ENCODE data around the gene PADI4. TPM values are rescaled to one million over a fixed set of nuclear protein-coding genes. Genes with fewer than 3 reads are reported as not detected.

The PADI4 gene
- total and polyA plus RNA-seq, 2 donors (not counting 1 experiment from before 2014, with no cell fraction given), result not detected

DNA sequence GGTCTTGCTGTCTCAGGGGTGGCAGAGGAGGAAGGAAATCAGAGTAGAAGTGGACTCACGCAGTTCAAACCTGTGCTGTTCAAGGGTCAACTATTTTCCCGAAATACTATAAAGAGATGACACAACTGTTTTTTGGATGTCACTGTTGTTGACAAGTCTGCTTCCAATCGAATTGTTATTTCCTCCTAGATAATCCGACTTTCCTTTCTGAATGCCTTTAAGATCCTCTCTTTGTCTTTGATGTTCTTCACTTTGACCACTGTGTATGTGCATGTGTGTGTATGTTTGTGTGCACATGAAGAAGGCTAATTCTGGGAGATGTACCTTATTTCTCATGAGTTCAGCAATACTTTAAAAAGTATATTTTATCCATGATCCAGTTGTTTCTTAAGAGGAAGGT lies 21.6 kb downstream of the PADI4 start:
- Histone ChIP-seq H3K27me3 (ENCODE audit: control insufficient read depth, insufficient read depth, low read length) (no peaks in the 10 kb centered on the region), H3K9ac (ENCODE audit: insufficient read depth, low read length) (no peak overlapping the region), H3K36me3 (ENCODE audit: control insufficient read depth, insufficient read depth, low read length) (no peaks in the 10 kb centered on the region), H3K27ac (ENCODE audit: insufficient read depth, low read length) (no peak overlapping the region), H3K4me2 (ENCODE audit: extremely low read depth, insufficient read depth, low read length) (no peak overlapping the region), H4K20me1 (ENCODE audit: control insufficient read depth, extremely low read depth, insufficient read depth, low read length) (no peaks in the 10 kb centered on the region), H3K9me3 (ENCODE audit: control insufficient read depth, insufficient read depth, low read depth, low read length) (no peaks in the 10 kb centered on the region), H3K4me1 (ENCODE audit: control insufficient read depth, extremely low read depth, insufficient read depth, low read length) (no peaks in the 10 kb centered on the region), H3K79me2 (ENCODE audit: control insufficient read depth, insufficient read depth, low read length) (no peaks in the 10 kb centered on the region), H3K4me3 (replicated peaks in 1 of 4; ENCODE audit: control extremely low read depth in 1 of 4, insufficient read depth in 1 of 4, low read depth in 3 of 4, low read length in 4 of 4) (no peak overlapping the region), H2AFZ (ENCODE audit: low read length) (no peak overlapping the region)
- DNase-seq (ENCODE audit: low read depth in 2 of 2), result no peak
- TF ChIP-seq CTCF (conservative IDR thresholded peaks at IDR 0.05 in 1 of 2, IDR thresholded peaks at IDR 0.05 in 1 of 2; ENCODE audit: low read depth in 1 of 2, low read length in 2 of 2) (no peak), EZH2 (IDR thresholded peaks at IDR 0.05; ENCODE audit: low read length, missing control alignments) (no peak)

DNA sequence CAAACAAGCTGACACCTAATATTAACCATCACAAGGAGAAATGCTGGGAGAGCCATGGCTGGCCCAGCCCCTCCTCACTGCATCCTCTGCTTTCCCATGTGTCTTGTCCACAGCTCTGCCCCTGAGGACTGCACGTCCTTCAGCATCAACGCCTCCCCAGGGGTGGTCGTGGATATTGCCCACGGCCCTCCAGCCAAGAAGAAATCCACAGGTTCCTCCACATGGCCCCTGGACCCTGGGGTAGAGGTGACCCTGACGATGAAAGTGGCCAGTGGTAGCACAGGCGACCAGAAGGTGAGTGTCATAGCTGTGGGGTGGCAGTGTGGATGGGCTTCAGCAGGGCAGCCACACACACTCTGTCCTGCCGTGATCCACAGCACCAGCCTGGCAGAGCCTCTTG lies 22.9 kb downstream of the PADI4 start:
- Histone ChIP-seq H3K9me3 (ENCODE audit: control insufficient read depth, insufficient read depth, low read depth, low read length) (no peaks in the 10 kb centered on the region), H3K4me3 (replicated peaks in 1 of 4; ENCODE audit: control extremely low read depth in 1 of 4, insufficient read depth in 1 of 4, low read depth in 3 of 4, low read length in 4 of 4) (no peak overlapping the region), H3K4me2 (ENCODE audit: extremely low read depth, insufficient read depth, low read length) (no peak overlapping the region), H3K79me2 (ENCODE audit: control insufficient read depth, insufficient read depth, low read length) (no peaks in the 10 kb centered on the region), H3K27ac (ENCODE audit: insufficient read depth, low read length) (no peak overlapping the region), H3K36me3 (ENCODE audit: control insufficient read depth, insufficient read depth, low read length) (no peaks in the 10 kb centered on the region), H2AFZ (ENCODE audit: low read length) (no peak overlapping the region), H4K20me1 (ENCODE audit: control insufficient read depth, extremely low read depth, insufficient read depth, low read length) (no peaks in the 10 kb centered on the region), H3K27me3 (ENCODE audit: control insufficient read depth, insufficient read depth, low read length) (no peaks in the 10 kb centered on the region), H3K9ac (ENCODE audit: insufficient read depth, low read length) (no peak overlapping the region), H3K4me1 (ENCODE audit: control insufficient read depth, extremely low read depth, insufficient read depth, low read length) (no peaks in the 10 kb centered on the region)
- no peak for TF ChIP-seq CTCF (conservative IDR thresholded peaks at IDR 0.05 in 1 of 2, IDR thresholded peaks at IDR 0.05 in 1 of 2; ENCODE audit: low read depth in 1 of 2, low read length in 2 of 2)
- no peak for TF ChIP-seq EZH2 (IDR thresholded peaks at IDR 0.05; ENCODE audit: low read length, missing control alignments)
- DNase-seq (ENCODE audit: low read depth in 2 of 2), result no peak

DNA sequence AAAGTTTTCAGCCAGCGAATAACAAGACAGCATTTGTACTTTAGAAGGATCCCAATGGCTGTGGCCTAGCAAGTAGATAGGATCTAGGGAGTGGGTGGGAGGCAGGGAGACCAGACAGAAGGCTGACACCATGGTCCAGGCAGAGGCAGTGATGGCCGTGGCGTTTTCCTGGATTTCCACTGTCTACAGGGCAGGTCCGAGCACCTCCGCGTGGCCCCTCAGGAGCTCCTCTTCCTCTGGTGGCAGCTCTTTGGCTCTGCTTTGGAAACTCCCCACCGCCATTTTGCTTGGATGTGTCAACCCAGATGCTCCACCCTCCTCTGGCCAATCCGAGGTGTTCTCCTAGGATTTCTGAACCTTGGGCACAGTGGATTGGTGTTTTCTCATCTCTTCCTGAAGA lies 25.1 kb downstream of the PADI4 start:
- Histone ChIP-seq H3K36me3 (ENCODE audit: control insufficient read depth, insufficient read depth, low read length) (no peaks in the 10 kb centered on the region), H3K9me3 (ENCODE audit: control insufficient read depth, insufficient read depth, low read depth, low read length) (no peaks in the 10 kb centered on the region), H3K4me1 (ENCODE audit: control insufficient read depth, extremely low read depth, insufficient read depth, low read length) (no peaks in the 10 kb centered on the region), H3K9ac (ENCODE audit: insufficient read depth, low read length) (no peak overlapping the region), H3K79me2 (ENCODE audit: control insufficient read depth, insufficient read depth, low read length) (no peaks in the 10 kb centered on the region), H3K4me3 (replicated peaks in 1 of 4; ENCODE audit: control extremely low read depth in 1 of 4, insufficient read depth in 1 of 4, low read depth in 3 of 4, low read length in 4 of 4) (no peak overlapping the region), H3K27ac (ENCODE audit: insufficient read depth, low read length) (no peak overlapping the region), H3K27me3 (ENCODE audit: control insufficient read depth, insufficient read depth, low read length) (peaks cover 5% of the 10 kb centered on the region), H4K20me1 (ENCODE audit: control insufficient read depth, extremely low read depth, insufficient read depth, low read length) (no peaks in the 10 kb centered on the region), H3K4me2 (ENCODE audit: extremely low read depth, insufficient read depth, low read length) (no peak overlapping the region), H2AFZ (ENCODE audit: low read length) (no peak overlapping the region)
- DNase-seq (ENCODE audit: low read depth in 2 of 2), result no peak
- no peak for TF ChIP-seq CTCF (conservative IDR thresholded peaks at IDR 0.05 in 1 of 2, IDR thresholded peaks at IDR 0.05 in 1 of 2; ENCODE audit: low read depth in 1 of 2, low read length in 2 of 2)
- no peak for TF ChIP-seq EZH2 (IDR thresholded peaks at IDR 0.05; ENCODE audit: low read length, missing control alignments)

All from fibroblast of lung (primary cell).